Neural cell (in vitro differentiated cells): ENCODE data around the gene MYH7B. TPM values are rescaled to one million over a fixed set of nuclear protein-coding genes. Genes with fewer than 3 reads are reported as not detected.

Experiments
- H2AFZ ChIP-seq: fragments of 200-600, 300-800 bp; sonication (generic), shearing (Covaris generic); 2 replicates; pipeline ENCODE4 v1.6.0; 2014; ENCODE audit warnings: low read depth, mild to moderate bottlenecking, antibody characterized with exemption, low read length, moderate library complexity
- H3F3A ChIP-seq: fragments of 200-600 bp; shearing (Covaris generic); 2 replicates; pipeline ENCODE4 v1.6.1; 2016; ENCODE audit warnings: mild to moderate bottlenecking, moderate library complexity, mixed read lengths, antibody characterized with exemption, low read length; ENCODE audit not compliant: insufficient read depth, poor library complexity, severe bottlenecking
- H3K27ac ChIP-seq: fragments of 200-600, 300-800 bp; sonication (generic), shearing (Covaris generic); 2 replicates; pipeline ENCODE4 v1.5.1; 2014; ENCODE audit warnings: mild to moderate bottlenecking, low read length, moderate library complexity
- H3K27me3 ChIP-seq: fragments of 300-800, 200-600 bp; sonication (generic), shearing (Covaris generic); 2 replicates; pipeline ENCODE4 v1.6.0; 2014; ENCODE audit warnings: mild to moderate bottlenecking, low read depth, low read length, moderate library complexity; ENCODE audit not compliant: insufficient read depth
- H3K36me3 ChIP-seq: fragments of 300-800, 200-600 bp; sonication (generic), shearing (Covaris generic); 2 replicates; pipeline ENCODE4 v1.5.1; 2014; ENCODE audit warnings: mild to moderate bottlenecking, antibody characterized with exemption, low read length, moderate library complexity; ENCODE audit not compliant: insufficient read depth
- H3K4me2 ChIP-seq: fragments of 300-800, 200-600 bp; sonication (generic), shearing (Covaris generic); 2 replicates; pipeline ENCODE4 v1.6.0; 2014; ENCODE audit warnings: mild to moderate bottlenecking, low read length
- H3K4me3 ChIP-seq: fragments of 300-800, 200-600 bp; sonication (generic), shearing (Covaris generic); 2 replicates; pipeline ENCODE4 v1.5.1; 2014; ENCODE audit warnings: mild to moderate bottlenecking, low read length, moderate library complexity
- H3K79me2 ChIP-seq: fragments of 200-600 bp; shearing (Covaris generic); replicated peaks from 2 replicates; pipeline ENCODE4 v1.6.0; 2014; ENCODE audit warnings: mild to moderate bottlenecking, low read length, moderate library complexity; ENCODE audit not compliant: insufficient read depth
- H3K9ac ChIP-seq: fragments of 300-800, 200-600 bp; sonication (generic), shearing (Covaris generic); 2 replicates; pipeline ENCODE4 v1.6.1; 2016; ENCODE audit warnings: mild to moderate bottlenecking, low read length, mixed read lengths
- H3K9me2 ChIP-seq: fragments of 200-600 bp; shearing (Covaris generic); 2 replicates; pipeline ENCODE4 v1.6.1; 2016; ENCODE audit warnings: mild to moderate bottlenecking, low read length, mixed read lengths; ENCODE audit not compliant: insufficient read depth
- H3K9me3 ChIP-seq: fragments of 200-600, 300-800 bp; sonication (generic), shearing (Covaris generic); 2 replicates; pipeline ENCODE4 v1.6.1; 2016; ENCODE audit warnings: mild to moderate bottlenecking, mixed run types, low read length, moderate library complexity, mixed read lengths
- H4K20me1 ChIP-seq: fragments of 200-600 bp; shearing (Covaris generic); 2 replicates; pipeline ENCODE4 v1.6.1; 2016; ENCODE audit warnings: mild to moderate bottlenecking, mixed run types; ENCODE audit not compliant: insufficient read depth
- EP300 ChIP-seq: fragments of 450-650 bp; conservative IDR thresholded peaks from 2 replicates; pipeline ENCODE4 v1.6.1; 2014; ENCODE audit warnings: antibody characterized with exemption, mild to moderate bottlenecking, moderate library complexity; ENCODE audit not compliant: poor library complexity, severe bottlenecking
- EZH2 ChIP-seq: fragments of 200-600, 300-800 bp; shearing (Covaris generic), sonication (generic); IDR thresholded peaks from 2 replicates; pipeline ENCODE4 v1.6.1; 2014; ENCODE audit warnings: antibody characterized with exemption, low read length, borderline replicate concordance, mild to moderate bottlenecking; ENCODE audit not compliant: insufficient read depth, poor library complexity, severe bottlenecking
- MXI1 ChIP-seq: fragments of 450-650 bp; conservative IDR thresholded peaks from 2 replicates; pipeline ENCODE4 v1.6.1; 2014; ENCODE audit warnings: antibody characterized with exemption, mild to moderate bottlenecking; ENCODE audit not compliant: poor library complexity, severe bottlenecking
- POLR2AphosphoS5 ChIP-seq: IDR thresholded peaks from 2 replicates; pipeline ENCODE4 v1.6.1; 2012
- RAD21 ChIP-seq: fragments of 450-650 bp; conservative IDR thresholded peaks from 2 replicates; pipeline ENCODE4 v1.6.1; 2014; ENCODE audit warnings: antibody characterized with exemption, mild to moderate bottlenecking, moderate library complexity
- SMC3 ChIP-seq: fragments of 450-650 bp; conservative IDR thresholded peaks from 2 replicates; pipeline ENCODE4 v1.6.1; 2014; ENCODE audit warnings: antibody characterized with exemption, mild to moderate bottlenecking, moderate library complexity; ENCODE audit not compliant: poor library complexity
- TAF1 ChIP-seq: IDR thresholded peaks from 2 replicates; pipeline ENCODE4 v1.6.1; 2012; ENCODE audit warnings: low read depth
- polyA plus RNA-seq: library from polyadenylated mRNA; depleted of rRNA; stranded (reverse); fragments of >200 nt; gene quantifications from 2 replicates; pipeline ENCODE4 v1.2.3, GENCODE V29; 2014
- TF ChIP-seq, protein P1 (sequence below): IDR thresholded peaks from 2 replicates; pipeline ENCODE4 v1.6.1; 2012; ENCODE audit warnings: borderline replicate concordance
- TF ChIP-seq, protein P2 (sequence below): fragments of 450-650 bp; IDR thresholded peaks from 2 replicates; pipeline ENCODE4 v1.5.1; 2014; ENCODE audit warnings: antibody characterized with exemption, mild to moderate bottlenecking, moderate library complexity; ENCODE audit not compliant: poor library complexity, severe bottlenecking

The MYH7B gene
- polyA plus RNA-seq, 1 donor from 2014 or later, result not detected

DNA sequence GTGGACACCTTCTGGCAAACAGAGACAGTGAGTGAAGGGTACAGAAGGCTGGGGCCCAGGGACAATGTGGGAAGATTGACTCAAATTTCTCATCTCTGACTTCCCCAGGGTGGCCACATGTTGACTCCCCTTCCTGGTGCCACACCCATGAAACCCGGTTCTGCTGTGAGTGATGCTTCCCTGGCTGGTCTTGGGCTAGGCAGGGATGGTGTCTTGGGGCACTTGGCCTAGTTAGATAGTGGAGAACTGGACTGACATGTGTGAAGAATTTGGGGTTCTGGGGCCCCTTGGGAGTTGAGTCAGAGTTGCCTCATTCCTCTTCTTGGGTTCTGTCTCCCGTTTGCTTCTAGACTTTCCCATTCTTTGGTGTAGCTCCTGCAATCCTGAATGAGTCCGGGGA lies 34.2 kb upstream of the MYH7B start:
- Histone ChIP-seq H3K27me3 (no peaks in the 10 kb centered on the region), H3K36me3 (peaks cover 10% of the 10 kb centered on the region), H3K27ac (no peak overlapping the region), H3K9me2 (no peaks in the 10 kb centered on the region), H3K4me2 (no peak overlapping the region), H3K4me3 (no peak overlapping the region), H3K9ac (no peak overlapping the region), H4K20me1 (no peaks in the 10 kb centered on the region), H3K9me3 (no peaks in the 10 kb centered on the region), H2AFZ (no peak overlapping the region), H3K79me2 (no peaks in the 10 kb centered on the region), H3F3A (no peaks in the 10 kb centered on the region)
- TF ChIP-seq POLR2AphosphoS5, result no peak
- TF ChIP-seq, protein P1, sequence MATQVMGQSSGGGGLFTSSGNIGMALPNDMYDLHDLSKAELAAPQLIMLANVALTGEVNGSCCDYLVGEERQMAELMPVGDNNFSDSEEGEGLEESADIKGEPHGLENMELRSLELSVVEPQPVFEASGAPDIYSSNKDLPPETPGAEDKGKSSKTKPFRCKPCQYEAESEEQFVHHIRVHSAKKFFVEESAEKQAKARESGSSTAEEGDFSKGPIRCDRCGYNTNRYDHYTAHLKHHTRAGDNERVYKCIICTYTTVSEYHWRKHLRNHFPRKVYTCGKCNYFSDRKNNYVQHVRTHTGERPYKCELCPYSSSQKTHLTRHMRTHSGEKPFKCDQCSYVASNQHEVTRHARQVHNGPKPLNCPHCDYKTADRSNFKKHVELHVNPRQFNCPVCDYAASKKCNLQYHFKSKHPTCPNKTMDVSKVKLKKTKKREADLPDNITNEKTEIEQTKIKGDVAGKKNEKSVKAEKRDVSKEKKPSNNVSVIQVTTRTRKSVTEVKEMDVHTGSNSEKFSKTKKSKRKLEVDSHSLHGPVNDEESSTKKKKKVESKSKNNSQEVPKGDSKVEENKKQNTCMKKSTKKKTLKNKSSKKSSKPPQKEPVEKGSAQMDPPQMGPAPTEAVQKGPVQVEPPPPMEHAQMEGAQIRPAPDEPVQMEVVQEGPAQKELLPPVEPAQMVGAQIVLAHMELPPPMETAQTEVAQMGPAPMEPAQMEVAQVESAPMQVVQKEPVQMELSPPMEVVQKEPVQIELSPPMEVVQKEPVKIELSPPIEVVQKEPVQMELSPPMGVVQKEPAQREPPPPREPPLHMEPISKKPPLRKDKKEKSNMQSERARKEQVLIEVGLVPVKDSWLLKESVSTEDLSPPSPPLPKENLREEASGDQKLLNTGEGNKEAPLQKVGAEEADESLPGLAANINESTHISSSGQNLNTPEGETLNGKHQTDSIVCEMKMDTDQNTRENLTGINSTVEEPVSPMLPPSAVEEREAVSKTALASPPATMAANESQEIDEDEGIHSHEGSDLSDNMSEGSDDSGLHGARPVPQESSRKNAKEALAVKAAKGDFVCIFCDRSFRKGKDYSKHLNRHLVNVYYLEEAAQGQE, result no peak
- no peak for TF ChIP-seq MXI1
- no peak for TF ChIP-seq EP300
- TF ChIP-seq, protein P2, sequence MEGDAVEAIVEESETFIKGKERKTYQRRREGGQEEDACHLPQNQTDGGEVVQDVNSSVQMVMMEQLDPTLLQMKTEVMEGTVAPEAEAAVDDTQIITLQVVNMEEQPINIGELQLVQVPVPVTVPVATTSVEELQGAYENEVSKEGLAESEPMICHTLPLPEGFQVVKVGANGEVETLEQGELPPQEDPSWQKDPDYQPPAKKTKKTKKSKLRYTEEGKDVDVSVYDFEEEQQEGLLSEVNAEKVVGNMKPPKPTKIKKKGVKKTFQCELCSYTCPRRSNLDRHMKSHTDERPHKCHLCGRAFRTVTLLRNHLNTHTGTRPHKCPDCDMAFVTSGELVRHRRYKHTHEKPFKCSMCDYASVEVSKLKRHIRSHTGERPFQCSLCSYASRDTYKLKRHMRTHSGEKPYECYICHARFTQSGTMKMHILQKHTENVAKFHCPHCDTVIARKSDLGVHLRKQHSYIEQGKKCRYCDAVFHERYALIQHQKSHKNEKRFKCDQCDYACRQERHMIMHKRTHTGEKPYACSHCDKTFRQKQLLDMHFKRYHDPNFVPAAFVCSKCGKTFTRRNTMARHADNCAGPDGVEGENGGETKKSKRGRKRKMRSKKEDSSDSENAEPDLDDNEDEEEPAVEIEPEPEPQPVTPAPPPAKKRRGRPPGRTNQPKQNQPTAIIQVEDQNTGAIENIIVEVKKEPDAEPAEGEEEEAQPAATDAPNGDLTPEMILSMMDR, result no peak
- TF ChIP-seq TAF1, result no peak
- no peak for TF ChIP-seq SMC3

DNA sequence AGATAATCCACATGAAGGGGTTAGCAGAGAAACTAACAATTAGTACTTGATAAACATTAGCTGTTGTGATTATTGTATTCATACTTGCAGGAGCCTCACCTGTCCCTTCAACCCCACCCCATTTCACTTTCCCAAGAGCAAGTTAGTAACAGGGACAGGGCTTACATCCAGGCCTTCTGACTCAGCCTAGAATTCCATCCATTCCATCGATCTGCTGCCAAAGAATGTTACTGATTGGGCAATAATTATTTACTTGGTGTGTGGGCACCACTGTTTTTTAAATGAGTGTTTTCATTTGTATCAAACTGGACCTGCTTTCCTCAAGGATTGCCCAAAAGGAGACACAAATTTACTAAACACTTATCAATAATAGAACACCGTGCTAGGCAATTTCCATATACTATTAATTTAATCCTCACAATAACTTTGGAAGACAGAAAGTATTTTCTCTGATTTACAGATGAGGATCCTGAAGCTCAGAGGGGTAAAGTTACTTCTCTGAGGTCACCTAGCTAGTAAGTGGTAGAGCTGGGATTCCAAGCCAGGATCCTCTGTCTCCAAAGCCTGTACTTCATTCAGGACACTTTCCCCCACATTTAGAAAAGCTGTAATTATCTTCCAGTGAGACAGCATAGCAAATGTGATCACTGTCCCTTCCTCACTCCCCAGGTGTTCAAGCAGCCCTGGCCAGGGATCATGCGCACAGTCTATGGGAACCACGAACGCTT lies 32.9 kb upstream of the MYH7B start:
- TF ChIP-seq POLR2AphosphoS5, result no peak
- TF ChIP-seq, protein P1, result no peak
- no peak for TF ChIP-seq EZH2
- TF ChIP-seq TAF1, result no peak
- TF ChIP-seq EP300, result no peak
- TF ChIP-seq, protein P2, result no peak
- TF ChIP-seq MXI1, result no peak
- TF ChIP-seq RAD21, result no peak
- TF ChIP-seq SMC3, result no peak
- Histone ChIP-seq H3K9ac (no peak overlapping the region), H3K27ac (no peak overlapping the region), H3K36me3 (peaks cover 10% of the 10 kb centered on the region), H3K9me3 (no peaks in the 10 kb centered on the region), H3K79me2 (no peaks in the 10 kb centered on the region), H2AFZ (no peak overlapping the region), H3K4me2 (no peak overlapping the region), H3K9me2 (no peaks in the 10 kb centered on the region), H3K4me3 (no peak overlapping the region), H4K20me1 (no peaks in the 10 kb centered on the region), H3F3A (no peaks in the 10 kb centered on the region), H3K27me3 (no peaks in the 10 kb centered on the region)
